SK-N-SH (cell line): ENCODE measurements around the gene DCAF16. TPM values are rescaled to one million over a fixed set of nuclear protein-coding genes. Genes with fewer than 3 reads are reported as not detected.

Source experiments
- CTCF ChIA-PET: fragments of 300-600, 350-600 bp; formaldehyde crosslinking; extraction: SDS; loops from one replicate; lab custom pipeline; 2021; lab: Yijun Ruan, JAX
- POLR2A ChIA-PET: fragments of 350-600 bp; sonication (Branson Sonifier 250); formaldehyde crosslinking; extraction: SDS; loops from one replicate; lab custom pipeline; 2020; ENCODE audit warnings: antibody characterized with exemption, inconsistent platforms; lab: Yijun Ruan, JAX
- DNase-seq: peaks from one replicate; pipeline ENCODE4 v3.0.0; 2012
- H2AFZ ChIP-seq: fragments of 200-600 bp; sonication (generic); 2 replicates; pipeline ENCODE4 v1.8.1; 2016; ENCODE audit warnings: antibody characterized with exemption, mild to moderate bottlenecking, low read depth
- H3F3A ChIP-seq: fragments of 200-600 bp; sonication (generic); replicated peaks from 2 replicates; pipeline ENCODE3; 2016; ENCODE audit warnings: antibody characterized with exemption, mild to moderate bottlenecking; ENCODE audit not compliant: insufficient read depth
- H3K27ac ChIP-seq, 2 experiments: fragments of 200-500 bp in 1 of 2; fragments of 200-600 bp in 1 of 2; sonication (Bioruptor generic) in 1 of 2; sonication (generic), shearing (Covaris generic) in 1 of 2; 2 replicates each; pipeline versions ENCODE4 v1.5.1 to v1.6.1; 2014 to 2016; ENCODE audit warnings: low read depth in 2 of 2, inconsistent platforms in 1 of 2, low read length in 1 of 2, mild to moderate bottlenecking in 1 of 2, mixed read lengths in 1 of 2
- H3K27me3 ChIP-seq: fragments of 200-600 bp; sonication (generic), shearing (Covaris generic); 2 replicates; pipeline ENCODE4 v1.6.1; 2016; ENCODE audit warnings: mixed run types; ENCODE audit not compliant: insufficient read depth
- H3K36me3 ChIP-seq, 2 experiments: fragments of 200-500 bp in 1 of 2; fragments of 200-600 bp in 1 of 2; sonication (Bioruptor generic) in 1 of 2; sonication (generic) in 1 of 2; replicated peaks in 1 of 2; 2 replicates each; pipeline versions ENCODE3 to v1.5.1; 2014 to 2016; ENCODE audit warnings: low read length in 1 of 2, mild to moderate bottlenecking in 1 of 2; ENCODE audit not compliant: insufficient read depth in 2 of 2, control insufficient read depth in 1 of 2
- H3K4me1 ChIP-seq, 2 experiments: fragments of 200-500 bp in 1 of 2; fragments of 200-600 bp in 1 of 2; sonication (Bioruptor generic) in 1 of 2; sonication (generic), shearing (Covaris generic) in 1 of 2; 2 replicates each; pipeline versions ENCODE4 v1.5.1 to v1.6.1; 2014 to 2016; ENCODE audit warnings: low read depth in 1 of 2, low read length in 1 of 2, mixed run types in 1 of 2; ENCODE audit not compliant: insufficient read depth in 2 of 2, control insufficient read depth in 1 of 2
- H3K4me2 ChIP-seq: fragments of 200-600 bp; sonication (generic), shearing (Covaris generic); 2 replicates; pipeline ENCODE4 v1.6.1; 2017; ENCODE audit warnings: mixed run types
- H3K4me3 ChIP-seq, 2 experiments: fragments of 200-500 bp in 1 of 2; fragments of 200-600 bp in 1 of 2; sonication (Bioruptor generic) in 1 of 2; sonication (generic), shearing (Covaris generic) in 1 of 2; 2 replicates each; pipeline versions ENCODE4 v1.5.1 to v1.8.1; 2014 to 2016; ENCODE audit warnings: low read depth in 2 of 2, inconsistent platforms in 1 of 2, low read length in 1 of 2, mild to moderate bottlenecking in 1 of 2, mixed read lengths in 1 of 2, moderate library complexity in 1 of 2
- H3K79me2 ChIP-seq: fragments of 200-600 bp; sonication (generic); 2 replicates; pipeline ENCODE4 v1.8.1; 2017; ENCODE audit warnings: mild to moderate bottlenecking; ENCODE audit not compliant: insufficient read depth
- H3K9ac ChIP-seq: fragments of 200-600 bp; sonication (generic); 2 replicates; pipeline ENCODE4 v1.6.1; 2017; ENCODE audit warnings: mixed run types
- H3K9me2 ChIP-seq: fragments of 200-600 bp; sonication (generic); 2 replicates; pipeline ENCODE4 v1.6.1; 2017; ENCODE audit warnings: mixed run types
- H3K9me3 ChIP-seq: fragments of 200-600 bp; sonication (generic); 2 replicates; pipeline ENCODE4 v1.6.1; 2017; ENCODE audit warnings: mixed run types, mild to moderate bottlenecking, moderate library complexity
- H4K20me1 ChIP-seq: fragments of 200-600 bp; sonication (generic); 2 replicates; pipeline ENCODE4 v1.6.1; 2017; ENCODE audit warnings: mild to moderate bottlenecking, mixed run types; ENCODE audit not compliant: insufficient read depth
- CHD2 ChIP-seq: fragments of 150-350 bp; IDR thresholded peaks from 2 replicates; pipeline ENCODE4 v1.6.1; 2018; ENCODE audit warnings: low read length; ENCODE audit not compliant: partially characterized antibody
- EZH2phosphoT487 ChIP-seq: fragments of 200-600 bp; sonication (generic); IDR thresholded peaks from 2 replicates; pipeline ENCODE4 v1.6.1; 2017; ENCODE audit warnings: low read depth, mixed run types, mild to moderate bottlenecking, antibody characterized with exemption, moderate library complexity, borderline replicate concordance
- FOXJ3 ChIP-seq: sonication (generic); formaldehyde crosslinking; IDR thresholded peaks from 2 replicates; pipeline ENCODE4 v1.5.1; 2020; ENCODE audit warnings: mild to moderate bottlenecking, missing genetic modification reagents
- FOXM1 ChIP-seq: IDR thresholded peaks from 2 replicates; pipeline ENCODE4 v1.4.0; 2012; ENCODE audit warnings: low read depth, mild to moderate bottlenecking
- GABPA ChIP-seq: IDR thresholded peaks from 2 replicates; pipeline ENCODE4 v1.4.0; 2012; ENCODE audit warnings: low read depth, mild to moderate bottlenecking
- GATA2 ChIP-seq: sonication (generic); formaldehyde crosslinking; IDR thresholded peaks from 2 replicates; pipeline ENCODE4 v1.5.0; 2020; ENCODE audit warnings: mild to moderate bottlenecking, missing genetic modification reagents
- JUND ChIP-seq: IDR thresholded peaks from 2 replicates; pipeline ENCODE4 v1.4.0; 2012
- MXI1 ChIP-seq: IDR thresholded peaks from 2 replicates; pipeline ENCODE4 v1.6.1; 2012; ENCODE audit warnings: mild to moderate bottlenecking, low read depth, low read length, improper control_type of control experiment
- NFIC ChIP-seq: IDR thresholded peaks from 2 replicates; pipeline ENCODE4 v1.4.0; 2012; ENCODE audit warnings: borderline replicate concordance
- NRF1 ChIP-seq: IDR thresholded peaks from 2 replicates; pipeline ENCODE4 v1.6.1; 2012; ENCODE audit warnings: low read depth, mild to moderate bottlenecking, low read length
- POLR2AphosphoS5 ChIP-seq: IDR thresholded peaks from 2 replicates; pipeline ENCODE4 v1.6.1; 2012; ENCODE audit warnings: low read depth, low read length
- RXRA ChIP-seq: IDR thresholded peaks from 2 replicates; pipeline ENCODE4 v1.4.0; 2012; ENCODE audit warnings: low read depth, mild to moderate bottlenecking, borderline replicate concordance
- SIN3A ChIP-seq: IDR thresholded peaks from 2 replicates; pipeline ENCODE4 v1.6.1; 2012; ENCODE audit warnings: low read depth, mild to moderate bottlenecking, low read length, moderate library complexity, borderline replicate concordance
- TCF12 ChIP-seq: IDR thresholded peaks from 2 replicates; pipeline ENCODE4 v1.4.0; 2012
- TEAD4 ChIP-seq: IDR thresholded peaks from 2 replicates; pipeline ENCODE4 v1.4.0; 2012; ENCODE audit warnings: mild to moderate bottlenecking, borderline replicate concordance; ENCODE audit not compliant: insufficient read depth
- WGBS: methylation state at CpG from one replicate; pipeline ENCODE4 v1.1.6; 2017; ENCODE audit warnings: low lambda C conversion rate; 5-methylcytosine and 5-hydroxymethylcytosine counted together
- polyA plus RNA-seq, 3 experiments: library from polyadenylated mRNA; depleted of rRNA; stranded (reverse); fragments of >200 nt; gene quantifications; 2 replicates each; pipeline ENCODE4 v1.2.3, GENCODE V29; 2012
- TF ChIP-seq, protein P1 (sequence below): IDR thresholded peaks from 2 replicates; pipeline ENCODE4 v1.6.1; 2012; ENCODE audit warnings: mild to moderate bottlenecking, low read depth, low read length, moderate library complexity
- TF ChIP-seq, protein P2 (sequence below): IDR thresholded peaks from 2 replicates; pipeline ENCODE4 v1.4.0; 2012; ENCODE audit warnings: low read depth, borderline replicate concordance
- TF ChIP-seq, protein P3 (sequence below): IDR thresholded peaks from 2 replicates; pipeline ENCODE4 v1.4.0; 2012; ENCODE audit warnings: low read depth, borderline replicate concordance
- TF ChIP-seq, protein P4 (sequence below): fragments of 150-350 bp; IDR thresholded peaks from 2 replicates; pipeline ENCODE4 v1.6.1; 2016; ENCODE audit warnings: mild to moderate bottlenecking, low read depth, low read length
- TF ChIP-seq, protein P5 (sequence below): fragments of 200-600 bp; sonication (generic); IDR thresholded peaks from 2 replicates; pipeline ENCODE4 v1.6.1; 2017; ENCODE audit warnings: antibody characterized with exemption, mild to moderate bottlenecking, moderate library complexity

The DCAF16 gene
- polyA plus RNA-seq, 1 of the 3 experiments (the other 2 are of a cell fraction) = 23.5 TPM

DNA sequence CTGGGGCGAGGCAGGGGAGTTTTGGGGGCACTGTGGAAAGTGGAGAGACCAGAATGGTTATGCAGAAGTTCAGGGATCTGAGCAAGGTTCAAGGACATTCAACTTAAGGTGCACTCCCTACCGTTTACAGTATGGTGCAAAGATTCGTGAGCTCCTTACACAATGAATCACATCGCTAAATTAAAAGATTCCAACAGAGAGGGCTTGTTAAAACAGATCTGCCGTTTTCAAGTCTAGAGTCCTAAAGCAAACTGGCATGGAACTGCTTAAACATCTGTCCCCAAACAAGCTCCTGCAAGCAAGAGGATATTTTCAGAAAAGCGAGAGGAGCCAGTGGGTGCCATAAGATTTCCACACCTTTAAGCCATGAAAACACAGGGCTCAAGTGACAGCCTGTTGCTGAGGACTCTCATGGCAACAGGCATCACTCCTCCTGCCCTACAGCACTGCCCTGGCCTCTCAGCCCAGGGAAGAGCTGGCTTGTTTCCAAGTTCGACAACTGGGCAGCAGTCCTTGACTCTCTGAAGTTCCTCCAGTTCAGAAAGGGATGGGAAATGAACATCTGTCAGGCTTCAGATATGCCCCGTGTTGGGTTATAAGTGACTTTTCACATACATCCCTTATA is 39.2 kb downstream of the DCAF16 start (continued):
- TF ChIP-seq, protein P1, sequence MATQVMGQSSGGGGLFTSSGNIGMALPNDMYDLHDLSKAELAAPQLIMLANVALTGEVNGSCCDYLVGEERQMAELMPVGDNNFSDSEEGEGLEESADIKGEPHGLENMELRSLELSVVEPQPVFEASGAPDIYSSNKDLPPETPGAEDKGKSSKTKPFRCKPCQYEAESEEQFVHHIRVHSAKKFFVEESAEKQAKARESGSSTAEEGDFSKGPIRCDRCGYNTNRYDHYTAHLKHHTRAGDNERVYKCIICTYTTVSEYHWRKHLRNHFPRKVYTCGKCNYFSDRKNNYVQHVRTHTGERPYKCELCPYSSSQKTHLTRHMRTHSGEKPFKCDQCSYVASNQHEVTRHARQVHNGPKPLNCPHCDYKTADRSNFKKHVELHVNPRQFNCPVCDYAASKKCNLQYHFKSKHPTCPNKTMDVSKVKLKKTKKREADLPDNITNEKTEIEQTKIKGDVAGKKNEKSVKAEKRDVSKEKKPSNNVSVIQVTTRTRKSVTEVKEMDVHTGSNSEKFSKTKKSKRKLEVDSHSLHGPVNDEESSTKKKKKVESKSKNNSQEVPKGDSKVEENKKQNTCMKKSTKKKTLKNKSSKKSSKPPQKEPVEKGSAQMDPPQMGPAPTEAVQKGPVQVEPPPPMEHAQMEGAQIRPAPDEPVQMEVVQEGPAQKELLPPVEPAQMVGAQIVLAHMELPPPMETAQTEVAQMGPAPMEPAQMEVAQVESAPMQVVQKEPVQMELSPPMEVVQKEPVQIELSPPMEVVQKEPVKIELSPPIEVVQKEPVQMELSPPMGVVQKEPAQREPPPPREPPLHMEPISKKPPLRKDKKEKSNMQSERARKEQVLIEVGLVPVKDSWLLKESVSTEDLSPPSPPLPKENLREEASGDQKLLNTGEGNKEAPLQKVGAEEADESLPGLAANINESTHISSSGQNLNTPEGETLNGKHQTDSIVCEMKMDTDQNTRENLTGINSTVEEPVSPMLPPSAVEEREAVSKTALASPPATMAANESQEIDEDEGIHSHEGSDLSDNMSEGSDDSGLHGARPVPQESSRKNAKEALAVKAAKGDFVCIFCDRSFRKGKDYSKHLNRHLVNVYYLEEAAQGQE = no peak

DNA sequence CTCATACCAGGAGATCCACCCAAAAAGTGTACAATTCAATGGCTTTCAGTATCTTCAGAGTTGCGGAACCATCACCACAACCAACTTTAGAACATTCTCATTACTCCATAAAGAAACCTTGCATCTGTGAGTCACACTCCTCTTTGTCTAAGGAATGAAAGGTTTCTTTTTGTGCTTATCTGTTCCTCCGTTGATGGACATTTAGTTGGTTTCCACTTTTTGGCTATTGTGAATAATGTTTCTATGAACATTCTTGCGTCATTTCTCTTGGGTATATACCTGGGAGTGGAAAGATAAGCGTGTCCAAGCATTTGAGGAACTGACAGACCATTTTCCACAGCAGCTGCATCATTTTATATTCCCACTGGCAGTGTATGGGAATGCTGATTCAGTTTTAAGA is 39.7 kb downstream of the DCAF16 start:
- TF ChIP-seq, protein P2, sequence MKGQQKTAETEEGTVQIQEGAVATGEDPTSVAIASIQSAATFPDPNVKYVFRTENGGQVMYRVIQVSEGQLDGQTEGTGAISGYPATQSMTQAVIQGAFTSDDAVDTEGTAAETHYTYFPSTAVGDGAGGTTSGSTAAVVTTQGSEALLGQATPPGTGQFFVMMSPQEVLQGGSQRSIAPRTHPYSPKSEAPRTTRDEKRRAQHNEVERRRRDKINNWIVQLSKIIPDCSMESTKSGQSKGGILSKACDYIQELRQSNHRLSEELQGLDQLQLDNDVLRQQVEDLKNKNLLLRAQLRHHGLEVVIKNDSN = no peak
- TF ChIP-seq NRF1 (no peak), MXI1 (no peak), FOXM1 (no peak), EZH2phosphoT487 (no peak), TCF12 (no peak), GABPA (no peak), SIN3A (no peak), RXRA (no peak), GATA2 (CRISPR knock-in tag) (no peak), CHD2 (no peak), JUND (no peak), POLR2AphosphoS5 (no peak), FOXJ3 (CRISPR knock-in tag) (no peak), TEAD4 (no peak), NFIC (no peak)
- TF ChIP-seq, protein P3, sequence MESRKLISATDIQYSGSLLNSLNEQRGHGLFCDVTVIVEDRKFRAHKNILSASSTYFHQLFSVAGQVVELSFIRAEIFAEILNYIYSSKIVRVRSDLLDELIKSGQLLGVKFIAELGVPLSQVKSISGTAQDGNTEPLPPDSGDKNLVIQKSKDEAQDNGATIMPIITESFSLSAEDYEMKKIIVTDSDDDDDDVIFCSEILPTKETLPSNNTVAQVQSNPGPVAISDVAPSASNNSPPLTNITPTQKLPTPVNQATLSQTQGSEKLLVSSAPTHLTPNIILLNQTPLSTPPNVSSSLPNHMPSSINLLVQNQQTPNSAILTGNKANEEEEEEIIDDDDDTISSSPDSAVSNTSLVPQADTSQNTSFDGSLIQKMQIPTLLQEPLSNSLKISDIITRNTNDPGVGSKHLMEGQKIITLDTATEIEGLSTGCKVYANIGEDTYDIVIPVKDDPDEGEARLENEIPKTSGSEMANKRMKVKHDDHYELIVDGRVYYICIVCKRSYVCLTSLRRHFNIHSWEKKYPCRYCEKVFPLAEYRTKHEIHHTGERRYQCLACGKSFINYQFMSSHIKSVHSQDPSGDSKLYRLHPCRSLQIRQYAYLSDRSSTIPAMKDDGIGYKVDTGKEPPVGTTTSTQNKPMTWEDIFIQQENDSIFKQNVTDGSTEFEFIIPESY = no peak
- TF ChIP-seq, protein P4, sequence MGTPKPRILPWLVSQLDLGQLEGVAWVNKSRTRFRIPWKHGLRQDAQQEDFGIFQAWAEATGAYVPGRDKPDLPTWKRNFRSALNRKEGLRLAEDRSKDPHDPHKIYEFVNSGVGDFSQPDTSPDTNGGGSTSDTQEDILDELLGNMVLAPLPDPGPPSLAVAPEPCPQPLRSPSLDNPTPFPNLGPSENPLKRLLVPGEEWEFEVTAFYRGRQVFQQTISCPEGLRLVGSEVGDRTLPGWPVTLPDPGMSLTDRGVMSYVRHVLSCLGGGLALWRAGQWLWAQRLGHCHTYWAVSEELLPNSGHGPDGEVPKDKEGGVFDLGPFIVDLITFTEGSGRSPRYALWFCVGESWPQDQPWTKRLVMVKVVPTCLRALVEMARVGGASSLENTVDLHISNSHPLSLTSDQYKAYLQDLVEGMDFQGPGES = no peak
- TF ChIP-seq, protein P5, sequence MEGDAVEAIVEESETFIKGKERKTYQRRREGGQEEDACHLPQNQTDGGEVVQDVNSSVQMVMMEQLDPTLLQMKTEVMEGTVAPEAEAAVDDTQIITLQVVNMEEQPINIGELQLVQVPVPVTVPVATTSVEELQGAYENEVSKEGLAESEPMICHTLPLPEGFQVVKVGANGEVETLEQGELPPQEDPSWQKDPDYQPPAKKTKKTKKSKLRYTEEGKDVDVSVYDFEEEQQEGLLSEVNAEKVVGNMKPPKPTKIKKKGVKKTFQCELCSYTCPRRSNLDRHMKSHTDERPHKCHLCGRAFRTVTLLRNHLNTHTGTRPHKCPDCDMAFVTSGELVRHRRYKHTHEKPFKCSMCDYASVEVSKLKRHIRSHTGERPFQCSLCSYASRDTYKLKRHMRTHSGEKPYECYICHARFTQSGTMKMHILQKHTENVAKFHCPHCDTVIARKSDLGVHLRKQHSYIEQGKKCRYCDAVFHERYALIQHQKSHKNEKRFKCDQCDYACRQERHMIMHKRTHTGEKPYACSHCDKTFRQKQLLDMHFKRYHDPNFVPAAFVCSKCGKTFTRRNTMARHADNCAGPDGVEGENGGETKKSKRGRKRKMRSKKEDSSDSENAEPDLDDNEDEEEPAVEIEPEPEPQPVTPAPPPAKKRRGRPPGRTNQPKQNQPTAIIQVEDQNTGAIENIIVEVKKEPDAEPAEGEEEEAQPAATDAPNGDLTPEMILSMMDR = no peak
- Histone ChIP-seq H3K79me2 (no peaks in the 10 kb centered on the region), H3F3A (no peaks in the 10 kb centered on the region), H3K4me1 (peaks cover 0 to 3% of the 10 kb centered on the region in 2 experiments; a peak in 1 of 4 replicates), H3K9me2 (no peaks in the 10 kb centered on the region), H3K9me3 (no peaks in the 10 kb centered on the region), H3K4me3 (no peak overlapping the region), H3K27me3 (no peaks in the 10 kb centered on the region), H3K4me2 (no peak overlapping the region), H3K9ac (no peak overlapping the region), H4K20me1 (no peaks in the 10 kb centered on the region), H3K36me3 (no peaks in the 10 kb centered on the region), H3K27ac (no peak overlapping the region), H2AFZ (no peak overlapping the region)
- WGBS = 65% methylated on average over 4 of the region's 4 CpGs
- ChIA-PET POLR2A (no interaction called here), CTCF (no interaction called here)
- DNase-seq = no peak
